DMS114 treated with DMSO at 0.1 percent for 48 hours (cell line): Measurements from ENCODE around the gene CCT2.

Experiments
- DNase-seq: peaks from one replicate; lab custom pipeline; 2025; ENCODE audit not compliant: unreplicated experiment; lab: John Stamatoyannopoulos, UW

Gene CCT2

DNA sequence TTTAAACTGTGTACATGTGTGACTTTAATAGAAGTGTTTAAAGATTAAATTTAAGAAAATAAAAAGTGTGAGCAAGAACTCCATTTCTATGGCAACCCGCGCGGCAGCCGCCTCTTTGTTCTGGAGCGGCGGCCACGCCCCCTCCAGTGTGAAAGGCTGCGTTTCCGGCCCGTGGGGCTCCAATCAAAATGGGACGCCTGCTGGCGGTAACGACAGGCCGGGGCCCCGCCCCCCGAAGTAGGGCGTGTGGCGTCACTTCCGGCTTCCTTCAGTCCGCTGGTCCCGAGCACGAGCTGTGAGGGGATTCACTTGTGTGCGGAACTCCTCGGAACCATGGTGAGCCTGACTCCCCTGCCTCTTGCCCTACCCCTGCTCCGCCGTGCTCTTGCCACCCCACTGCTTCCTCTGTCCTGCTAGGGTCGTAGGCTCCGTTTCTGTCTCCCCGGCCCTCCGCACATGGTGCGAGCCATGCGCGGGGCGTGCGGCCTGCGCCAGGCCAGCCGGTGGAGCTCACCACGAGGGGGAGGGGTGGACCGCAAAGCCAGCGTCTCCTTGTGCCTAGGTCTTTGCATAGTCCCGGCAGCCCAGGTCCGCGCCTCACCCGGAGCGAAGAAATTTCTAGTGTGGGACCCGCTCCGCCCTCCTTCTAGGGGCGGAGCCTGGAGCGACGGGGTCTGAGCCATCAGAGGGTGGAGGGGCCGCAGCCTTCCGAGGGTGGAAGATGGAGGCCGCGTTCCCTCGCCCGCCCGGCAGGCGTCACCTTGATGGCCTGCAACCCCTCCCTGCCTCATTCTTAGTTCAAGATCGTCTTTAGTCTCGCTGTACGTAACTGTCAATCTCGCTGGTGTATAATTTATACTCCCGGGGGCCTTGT, at the start of gene CCT2:
TSS of gene CCT2 (plus strand) at position 271 of the 874 bp plus-strand sequence. CDS start at position 334, 63 bp downstream.
- peak; percentile 92 for DNase-seq

DNA sequence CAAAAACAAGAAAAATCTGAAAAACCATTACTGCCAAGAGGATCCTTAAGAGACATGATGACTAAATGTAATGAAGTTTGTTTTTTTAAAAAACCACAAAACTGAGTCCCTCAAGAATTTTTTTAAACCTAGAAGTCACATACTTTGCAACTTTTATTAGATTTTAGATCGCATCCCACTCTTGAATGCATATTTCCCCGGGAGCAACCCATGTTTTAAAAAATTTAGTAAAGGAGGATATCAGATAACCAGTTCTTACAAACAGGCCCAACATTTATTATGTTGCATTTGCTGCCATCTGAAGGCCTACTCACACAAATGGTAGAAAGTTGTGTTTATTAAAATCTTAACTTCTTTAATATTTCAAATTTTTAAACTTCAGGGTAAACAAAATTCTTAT, 44.3 kb upstream of the CCT2 start:
- no peak for DNase-seq

DNA sequence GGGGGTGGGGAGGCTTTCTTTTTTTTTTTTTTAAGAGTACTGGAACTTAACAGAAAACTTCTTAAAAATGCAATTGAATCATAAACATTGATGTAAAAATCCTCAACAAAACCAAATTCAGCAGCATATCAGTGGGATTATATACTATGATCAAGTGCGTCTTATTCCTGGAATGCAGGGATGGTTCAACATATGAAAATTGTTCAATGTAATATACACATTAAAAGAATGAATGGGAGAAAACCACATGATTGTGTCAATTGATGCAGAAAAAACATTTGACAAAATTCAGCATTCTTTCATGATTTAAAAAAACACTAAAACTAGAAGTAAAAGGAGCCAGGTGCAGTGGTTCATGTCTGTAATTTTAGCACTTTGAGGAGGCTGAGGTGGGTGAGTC, 41.2 kb upstream of the CCT2 start:
- DNase-seq: no peak

DNA sequence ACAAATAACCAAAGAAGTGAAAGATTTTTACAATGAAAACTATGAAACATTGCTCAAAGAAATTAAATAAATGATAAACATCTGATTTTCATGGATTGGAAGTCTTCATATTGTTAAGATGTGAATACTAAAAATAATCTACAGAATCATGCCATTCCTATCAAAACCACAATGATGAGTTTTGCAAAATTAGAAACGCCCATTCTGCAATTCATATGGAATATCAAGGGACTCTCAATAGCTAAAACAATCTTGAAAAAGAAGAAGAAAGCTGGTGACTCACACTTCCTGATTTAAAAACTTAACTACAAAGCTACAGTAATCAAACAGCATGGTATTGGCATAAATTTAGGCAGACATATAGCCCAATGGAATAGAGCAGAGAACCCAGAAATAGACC, 40.2 kb upstream of the CCT2 start:
- no peak for DNase-seq

DNA sequence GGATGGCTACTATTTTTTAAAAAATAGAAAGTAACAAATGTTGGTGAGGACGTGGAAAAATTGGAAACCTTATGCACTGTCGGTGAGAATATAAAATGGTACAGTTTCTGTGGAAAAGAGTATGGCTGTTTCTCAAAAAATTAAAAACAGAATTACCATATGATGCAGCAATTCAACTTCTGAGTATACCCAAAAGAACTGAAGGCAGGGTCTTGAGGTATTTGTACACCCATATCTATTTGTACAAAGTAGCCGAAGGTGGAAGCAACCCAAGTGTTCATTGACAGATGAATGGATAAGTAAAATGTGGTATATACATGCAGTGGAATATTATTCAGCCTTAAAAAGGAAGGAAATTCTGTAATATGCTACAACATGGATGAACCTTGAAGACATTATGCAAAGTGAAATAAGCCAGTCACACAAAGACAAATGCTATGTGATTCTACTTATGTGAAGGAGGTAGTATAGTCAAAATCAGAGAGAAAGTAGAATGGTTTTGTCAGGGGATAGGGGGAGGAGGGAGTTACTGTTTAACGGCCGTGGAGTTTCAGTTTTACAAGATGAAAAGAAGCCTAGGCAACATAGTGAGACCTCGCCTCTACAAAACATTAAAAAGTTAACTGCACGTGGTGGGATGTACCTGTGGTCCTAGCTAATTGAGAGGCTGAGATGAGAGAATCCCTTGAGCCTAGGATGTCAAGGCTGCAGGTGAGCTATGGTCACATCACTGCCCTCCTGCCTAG, 38.4 kb upstream of the CCT2 start:
- DNase-seq: no peak

DNA sequence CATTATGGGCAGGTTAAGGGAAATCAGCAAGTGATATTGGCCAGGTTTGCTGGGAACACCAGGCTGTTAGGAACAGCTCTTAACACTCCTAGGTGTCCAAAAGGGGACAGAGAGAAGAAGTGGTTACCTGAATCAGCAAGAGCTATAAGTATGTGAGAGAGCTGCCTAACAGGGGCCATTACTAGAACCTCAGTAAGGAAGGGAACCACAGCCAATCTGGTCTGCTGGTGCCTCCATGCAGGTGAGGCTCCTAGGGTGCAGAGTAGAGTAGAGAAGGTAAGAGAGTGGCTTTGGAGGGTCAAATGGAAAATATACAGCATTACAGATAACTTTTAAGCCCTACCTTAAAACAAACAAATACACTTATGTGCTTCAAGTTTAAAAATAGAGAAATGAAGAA, 36.6 kb upstream of the CCT2 start:
- DNase-seq: no peak

DNA sequence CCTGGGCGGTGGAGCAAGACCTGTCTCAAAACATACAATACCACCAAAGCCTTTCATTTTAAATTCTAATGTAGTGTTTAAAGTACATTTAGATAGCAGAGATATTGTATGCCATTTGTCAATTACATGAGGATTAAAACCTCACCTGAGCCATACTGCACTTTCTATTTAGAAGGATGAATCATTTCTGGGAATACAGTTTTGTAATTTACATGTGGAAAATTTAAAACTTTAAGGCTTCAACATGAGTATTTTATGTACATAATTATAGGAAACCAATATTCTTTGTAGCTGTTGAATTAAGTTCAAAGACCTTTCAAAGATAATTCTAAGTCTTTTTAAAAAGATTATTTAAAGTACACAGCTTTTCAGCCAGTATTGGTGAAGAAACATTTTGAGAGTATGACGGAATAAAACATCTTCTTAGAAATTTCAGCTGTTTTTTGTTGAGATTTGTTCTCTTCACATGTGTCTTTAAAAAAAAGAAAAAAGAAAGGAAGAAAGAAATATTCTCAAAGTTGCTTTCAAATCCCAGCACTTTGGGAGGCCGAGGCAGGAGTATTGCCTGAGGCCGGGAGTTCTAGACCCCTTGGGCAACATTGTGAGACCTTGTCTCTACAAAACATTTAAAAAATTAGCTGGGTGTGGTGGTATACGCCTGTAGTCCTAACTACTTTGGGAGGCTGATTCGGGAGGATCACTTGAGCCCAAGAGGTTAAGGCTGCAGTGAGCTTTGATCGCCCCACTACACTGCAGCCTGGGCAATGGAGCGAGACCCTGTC, 34.5 kb upstream of the CCT2 start:
- no peak for DNase-seq

DNA sequence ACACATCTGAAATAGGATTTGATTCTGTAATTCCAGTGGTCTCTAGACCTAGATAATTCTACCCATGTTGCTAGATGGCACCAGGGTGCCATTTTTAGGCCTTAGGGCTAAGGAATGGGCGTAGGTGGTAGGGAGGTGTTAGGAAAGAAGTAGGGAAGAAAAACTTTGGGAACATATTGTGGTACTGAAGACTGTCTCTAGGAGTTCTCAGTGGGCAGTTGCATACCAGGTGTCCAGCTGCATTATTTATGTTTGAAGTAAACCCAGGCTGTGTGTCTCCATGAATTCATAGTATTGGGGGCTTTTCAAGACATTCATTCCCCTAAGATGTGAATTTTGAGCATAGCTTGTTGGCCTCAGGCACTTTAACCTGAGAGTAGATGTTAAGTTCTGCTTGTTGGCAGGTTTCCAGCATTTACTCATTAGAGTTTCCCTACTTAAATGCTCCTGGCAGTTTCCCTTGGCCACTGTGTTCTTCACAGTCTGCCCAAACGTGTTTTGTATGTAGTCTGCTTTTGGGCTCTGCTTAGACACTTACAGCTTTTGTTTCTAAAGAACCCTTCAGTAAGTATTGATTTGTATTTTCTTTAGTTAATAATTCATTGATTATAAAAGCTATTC, 31.5 kb upstream of the CCT2 start:
- no peak for DNase-seq

DNA sequence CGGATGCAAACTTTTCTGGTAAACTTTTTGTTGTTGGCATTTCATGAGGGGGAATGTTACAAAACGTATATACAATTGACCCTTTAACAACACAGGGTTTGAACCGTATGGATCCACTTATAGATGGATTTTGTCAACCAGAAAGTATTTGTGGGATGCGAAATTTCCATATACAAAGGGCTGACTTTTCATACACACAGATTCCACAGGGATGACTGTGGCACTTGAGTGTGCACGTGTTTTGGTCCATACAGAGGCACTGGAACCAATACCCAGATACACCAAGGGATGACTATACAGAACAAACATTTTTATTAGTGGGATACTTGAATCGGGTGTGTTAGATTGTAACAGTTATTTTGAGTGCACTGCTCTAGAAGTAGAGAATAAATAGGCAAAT, 29.8 kb upstream of the CCT2 start:
- DNase-seq: no peak

DNA sequence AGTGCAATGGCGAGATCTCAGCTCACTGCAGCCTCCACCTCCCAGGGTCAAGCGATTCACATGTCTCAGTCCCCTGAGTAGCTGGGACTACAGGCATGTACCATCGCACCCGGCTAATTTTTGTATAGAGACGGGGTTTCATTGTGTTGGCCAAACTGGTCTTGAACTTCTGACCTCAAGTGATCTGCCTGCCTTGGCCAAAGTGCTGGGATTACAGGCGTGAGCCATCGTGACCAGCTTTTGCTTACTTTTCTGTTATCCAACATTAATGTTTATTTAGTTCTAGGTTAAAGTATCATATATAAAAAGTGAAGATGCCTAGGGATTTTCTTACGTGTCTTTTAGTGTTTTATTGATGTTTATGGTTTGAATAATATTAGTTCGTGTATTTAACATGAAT, 28.9 kb upstream of the CCT2 start:
- DNase-seq: no peak

DNA sequence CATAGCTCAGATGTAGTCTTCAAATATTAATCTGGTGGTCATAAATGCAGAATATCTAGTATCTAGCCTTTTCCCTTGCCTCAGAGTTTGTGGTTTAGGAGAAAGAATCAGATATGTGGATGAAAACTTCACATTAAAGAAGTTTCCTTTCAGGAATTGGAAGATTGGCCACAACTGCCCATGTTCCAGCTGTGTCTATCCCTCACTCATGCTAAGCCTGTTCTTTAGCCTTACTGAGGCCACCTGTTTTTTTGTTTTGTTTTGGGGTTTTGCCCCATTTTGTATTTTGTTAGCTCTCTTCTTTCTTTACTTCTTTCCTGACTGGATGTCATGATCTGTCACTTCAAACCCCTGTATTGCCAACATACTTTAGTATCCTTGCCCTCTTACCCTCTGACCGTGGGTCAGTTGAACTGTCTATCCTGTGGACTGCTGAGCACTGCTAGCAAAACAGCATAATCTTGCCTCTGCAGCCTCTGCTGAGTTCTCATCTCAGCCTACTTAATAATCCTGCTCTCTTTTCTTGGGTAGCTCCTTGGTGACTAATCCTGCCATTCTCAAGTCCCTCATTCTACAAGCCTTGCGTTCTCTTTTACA, 22.0 kb upstream of the CCT2 start:
- no peak for DNase-seq

DNA sequence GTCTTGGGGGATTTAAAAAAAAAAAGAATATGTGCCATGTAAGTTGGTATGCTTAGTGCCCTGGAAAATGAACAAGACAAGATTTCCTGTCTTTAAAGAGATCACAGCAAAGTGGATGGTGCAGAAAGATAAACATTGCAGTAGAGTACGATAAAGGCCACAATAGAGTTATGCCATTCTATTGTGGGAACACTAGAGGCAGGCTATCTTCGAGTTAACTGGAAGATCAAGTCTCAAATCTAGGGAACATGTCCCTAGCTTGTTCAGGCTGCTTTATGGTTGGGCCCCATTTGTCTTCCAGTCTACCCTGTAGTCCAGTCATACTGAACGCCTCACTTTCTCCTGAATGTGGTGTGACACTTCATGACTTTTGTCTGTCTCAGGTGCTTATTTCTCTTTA, 18.7 kb upstream of the CCT2 start:
- DNase-seq: no peak

DNA sequence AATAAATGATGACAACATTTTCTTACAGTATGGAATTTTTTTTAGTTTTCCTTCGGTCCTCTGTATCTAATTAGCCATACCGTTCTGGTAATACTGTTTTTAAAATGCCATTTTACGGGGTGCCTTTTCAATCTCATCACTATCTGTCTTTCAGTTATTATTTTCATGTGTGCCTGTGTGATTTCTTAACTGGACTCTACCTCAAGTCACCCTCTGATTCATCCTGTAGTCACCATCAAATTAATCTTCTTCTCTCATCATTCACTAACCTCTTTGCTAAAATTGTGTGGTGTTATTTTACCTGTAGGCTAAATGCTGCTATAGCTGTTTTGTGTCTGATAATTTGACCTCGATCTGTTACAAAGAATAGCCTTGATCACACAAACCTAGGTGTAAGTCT, 16.0 kb upstream of the CCT2 start:
- no peak for DNase-seq

DNA sequence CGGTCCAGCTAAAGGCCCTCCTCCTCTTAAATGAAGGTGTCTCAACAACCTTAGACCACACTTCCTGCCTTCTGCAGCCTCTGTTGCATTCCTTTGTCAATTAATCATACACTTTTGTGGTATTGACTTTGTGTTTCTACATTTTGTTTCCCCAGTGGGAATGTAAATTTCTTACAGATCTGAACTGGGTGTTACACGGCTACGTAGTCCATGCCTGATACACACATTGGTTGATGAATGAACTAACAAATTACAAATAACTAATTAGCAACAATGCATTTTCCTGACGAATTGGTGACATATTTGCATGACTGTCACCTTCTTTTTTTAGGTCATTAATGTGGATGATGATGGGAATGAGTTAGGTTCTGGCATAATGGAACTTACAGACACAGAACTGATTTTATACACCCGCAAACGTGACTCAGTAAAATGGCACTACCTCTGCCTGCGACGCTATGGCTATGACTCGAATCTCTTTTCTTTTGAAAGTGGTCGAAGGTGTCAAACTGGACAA, 15.2 kb upstream of the CCT2 start:
- no peak for DNase-seq

DNA sequence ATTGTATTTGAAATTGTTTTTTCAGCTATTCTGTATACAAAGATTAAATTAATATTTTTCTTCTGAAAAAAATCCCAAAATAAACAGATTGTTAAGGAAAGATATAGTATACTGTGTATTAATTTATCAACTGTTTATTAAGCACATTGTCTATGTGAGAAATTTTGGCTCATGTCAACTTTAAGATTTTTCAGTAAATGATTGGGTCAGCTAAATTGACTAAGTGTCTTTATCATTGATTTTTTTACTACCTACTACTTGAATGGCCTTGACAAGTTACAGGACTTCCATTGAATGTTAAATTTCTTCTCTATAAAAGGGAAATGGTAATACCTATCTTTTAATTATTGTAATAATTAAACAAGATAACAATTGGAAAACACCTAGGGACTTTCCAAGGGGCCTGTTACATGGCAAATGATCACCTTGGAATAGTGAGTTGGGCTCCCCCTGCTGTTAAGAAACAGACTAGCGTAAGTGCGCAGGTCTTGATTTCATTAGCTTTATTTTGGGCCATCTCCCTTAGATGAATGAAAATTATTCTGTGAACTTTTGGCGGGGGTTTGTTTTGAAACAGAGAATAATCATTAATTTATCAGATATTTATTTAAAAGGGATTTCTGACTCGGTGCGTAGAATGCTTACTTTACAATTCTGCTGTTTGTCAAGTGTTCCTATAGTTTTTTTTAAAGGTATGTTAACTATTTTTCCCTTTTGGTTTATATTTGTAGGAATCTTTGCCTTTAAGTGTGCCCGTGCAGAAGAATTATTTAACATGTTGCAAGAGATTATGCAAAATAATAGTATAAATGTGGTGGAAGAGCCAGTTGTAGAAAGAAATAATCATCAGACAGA, 14.5 kb upstream of the CCT2 start:
- peak; percentile 59 for DNase-seq

DNA sequence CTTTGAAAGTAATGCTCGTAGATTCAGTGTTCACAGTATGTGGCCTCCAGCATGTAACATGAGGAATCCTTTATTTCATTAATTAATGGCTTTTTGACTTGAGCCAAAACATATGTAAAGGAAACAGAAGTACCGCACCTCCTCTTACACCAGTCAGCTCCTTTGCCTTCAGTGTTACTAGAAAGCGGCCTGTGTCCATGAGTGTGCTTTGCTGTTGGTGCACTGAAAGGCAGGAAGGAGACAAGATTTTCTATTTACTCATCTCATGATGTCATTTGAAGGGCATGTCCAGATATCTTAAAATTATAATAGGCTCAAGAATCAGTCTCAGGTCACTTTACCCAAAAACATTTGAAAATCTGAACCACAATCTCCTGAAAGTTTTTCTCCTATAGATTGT, 9.9 kb upstream of the CCT2 start:
- DNase-seq: no peak

DNA sequence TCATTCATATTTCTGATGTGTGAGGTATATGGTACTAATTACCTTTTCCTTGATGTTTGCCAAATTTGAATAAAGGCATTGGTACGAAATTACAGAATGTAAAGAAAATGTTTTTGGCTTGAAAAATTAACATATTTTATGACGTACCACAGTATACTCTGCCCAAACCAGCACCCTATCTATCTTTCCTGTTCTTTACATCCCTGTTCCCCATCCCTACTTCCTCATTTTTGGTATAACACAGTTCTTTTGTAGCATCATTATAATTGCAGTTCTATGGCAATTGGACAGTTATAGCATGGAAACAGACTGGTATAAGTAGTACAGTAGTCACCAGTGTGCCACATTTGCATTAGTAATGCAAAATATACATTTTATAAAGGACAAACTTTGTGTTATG, 7.0 kb upstream of the CCT2 start:
- no peak for DNase-seq

DNA sequence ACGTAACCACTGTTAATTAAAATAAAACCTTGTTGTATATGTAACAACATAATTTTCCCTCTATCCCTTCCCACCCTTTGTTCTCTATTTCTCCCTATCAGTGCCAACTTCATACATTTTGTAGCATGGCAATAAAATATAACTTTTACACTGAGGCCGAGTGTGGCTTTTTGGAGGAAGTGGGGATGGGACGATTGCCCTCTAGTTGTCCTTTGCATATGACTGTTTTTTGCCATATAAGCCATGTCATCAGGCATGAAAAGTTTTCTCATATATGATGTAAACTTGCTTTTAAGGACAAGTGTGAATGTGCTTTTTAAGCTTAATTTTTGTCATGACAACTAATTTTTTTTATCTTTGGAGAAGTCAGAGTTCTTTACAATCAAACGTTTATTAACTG, 6.2 kb upstream of the CCT2 start:
- no peak for DNase-seq

DNA sequence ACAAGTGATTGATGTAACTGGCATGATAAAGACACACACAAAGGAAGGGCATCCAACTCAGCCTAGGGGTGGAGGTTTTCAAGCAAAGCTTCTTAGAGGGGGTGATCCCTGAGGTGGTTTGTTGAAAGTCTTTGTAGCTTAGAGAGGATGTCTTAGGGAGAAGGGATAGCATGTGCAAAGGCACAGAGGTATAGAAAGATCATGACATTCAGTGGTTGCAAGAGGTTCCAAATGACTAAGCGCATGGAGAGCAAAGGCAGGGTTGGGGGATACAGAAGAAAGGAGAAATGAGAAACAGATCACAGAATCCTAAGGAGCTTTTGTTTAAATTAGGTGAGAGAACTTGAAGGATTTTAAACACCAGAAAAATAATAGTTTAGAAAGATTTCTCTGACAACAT, 5.2 kb upstream of the CCT2 start:
- DNase-seq: no peak

DNA sequence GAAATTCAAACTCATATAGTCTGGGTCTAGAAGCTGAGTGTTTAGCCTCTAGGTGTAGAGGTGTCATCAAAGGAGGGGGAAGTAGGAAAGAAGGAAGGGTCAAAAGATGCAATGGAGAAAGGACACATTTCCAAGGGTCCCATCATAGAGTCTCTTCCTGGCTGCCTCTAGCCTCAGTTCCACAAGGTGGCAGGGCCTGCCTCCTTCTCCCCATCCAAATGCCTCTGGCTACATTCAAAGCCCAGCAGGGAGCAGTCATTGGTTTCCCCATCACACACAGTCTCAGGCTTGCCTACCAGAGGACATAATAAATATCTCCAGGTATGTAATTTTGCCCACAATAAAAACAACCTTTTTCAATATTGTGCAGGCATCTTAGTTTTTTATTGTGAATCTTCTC, 2.1 kb upstream of the CCT2 start:
- peak; percentile 32 for DNase-seq
